GM12865 (cell line): ENCODE results near the gene LMBRD2.
"Not testable (repeated sequence)": the region's sequence is repeated elsewhere in the genome, so short reads cannot be mapped to it uniquely, and the experiment has no call there.

Experiments used
- DNase-seq: peaks from one replicate; pipeline ENCODE4 v3.0.0; 2010; ENCODE audit warnings: low read depth
- H3K4me3 ChIP-seq: 2 replicates; pipeline ENCODE4 v1.5.1; 2011; ENCODE audit warnings: mild to moderate bottlenecking, low read depth, low read length, control low read depth
- CTCF ChIP-seq: IDR thresholded peaks from 2 replicates; pipeline ENCODE4 v1.5.1; 2011; ENCODE audit warnings: low read length, control low read depth, low read depth, inconsistent platforms; ENCODE audit not compliant: insufficient read depth; ENCODE audit errors: missing control alignments

The LMBRD2 gene

GRCh38 chr5:36151434-36152323 is at the start of gene LMBRD2, which contains the start of gene SKP2:
Gene LMBRD2, minus strand, starts transcription at chr5:36151887. Its CDS starts 8,538 bp downstream, at chr5:36143349.
Gene SKP2, plus strand, starts transcription at chr5:36152111. Its CDS starts 152 bp downstream, at chr5:36152263.
- no peak for TF ChIP-seq CTCF
- peak; percentile 98 for DNase-seq
- peak within 1 kb of the TSS; percentile 84 for H3K4me3 ChIP-seq

GRCh38 chr5:36200513-36200912 is 48.8 kb upstream of the LMBRD2 start:
- no peak for DNase-seq
- no peak for TF ChIP-seq CTCF
- H3K4me3 ChIP-seq = no peak overlapping the region

GRCh38 chr5:36199620-36200019 is 47.9 kb upstream of the LMBRD2 start:
- H3K4me3 ChIP-seq = no peak overlapping the region
- no peak for TF ChIP-seq CTCF
- no peak for DNase-seq

- H3K4me3 ChIP-seq, DNase-seq: not testable (repeated sequence)
These were observed 47.1 kb upstream of the LMBRD2 start for GRCh38 chr5:36198783-36199182.

GRCh38 chr5:36198281-36198680 is 46.6 kb upstream of the LMBRD2 start:
- no peak for TF ChIP-seq CTCF
- no peak overlapping the region for H3K4me3 ChIP-seq
- DNase-seq = no peak

- no peak for DNase-seq
- no peak for TF ChIP-seq CTCF
- H3K4me3 ChIP-seq = no peak overlapping the region
These were observed 42.1 kb upstream of the LMBRD2 start for GRCh38 chr5:36193746-36194145.

GRCh38 chr5:36184408-36184807 is 32.7 kb upstream of the LMBRD2 start:
- H3K4me3 ChIP-seq, DNase-seq: not testable (repeated sequence)

GRCh38 chr5:36181774-36182173 is 30.1 kb upstream of the LMBRD2 start:
- DNase-seq = no peak
- no peak overlapping the region for H3K4me3 ChIP-seq
- TF ChIP-seq CTCF = no peak
